Measurements from ENCODE around the gene C3orf38.
"Not testable (repeated sequence)": the region's sequence is repeated elsewhere in the genome, so short reads cannot be mapped to it uniquely, and the experiment has no call there.

Gene C3orf38

DNA sequence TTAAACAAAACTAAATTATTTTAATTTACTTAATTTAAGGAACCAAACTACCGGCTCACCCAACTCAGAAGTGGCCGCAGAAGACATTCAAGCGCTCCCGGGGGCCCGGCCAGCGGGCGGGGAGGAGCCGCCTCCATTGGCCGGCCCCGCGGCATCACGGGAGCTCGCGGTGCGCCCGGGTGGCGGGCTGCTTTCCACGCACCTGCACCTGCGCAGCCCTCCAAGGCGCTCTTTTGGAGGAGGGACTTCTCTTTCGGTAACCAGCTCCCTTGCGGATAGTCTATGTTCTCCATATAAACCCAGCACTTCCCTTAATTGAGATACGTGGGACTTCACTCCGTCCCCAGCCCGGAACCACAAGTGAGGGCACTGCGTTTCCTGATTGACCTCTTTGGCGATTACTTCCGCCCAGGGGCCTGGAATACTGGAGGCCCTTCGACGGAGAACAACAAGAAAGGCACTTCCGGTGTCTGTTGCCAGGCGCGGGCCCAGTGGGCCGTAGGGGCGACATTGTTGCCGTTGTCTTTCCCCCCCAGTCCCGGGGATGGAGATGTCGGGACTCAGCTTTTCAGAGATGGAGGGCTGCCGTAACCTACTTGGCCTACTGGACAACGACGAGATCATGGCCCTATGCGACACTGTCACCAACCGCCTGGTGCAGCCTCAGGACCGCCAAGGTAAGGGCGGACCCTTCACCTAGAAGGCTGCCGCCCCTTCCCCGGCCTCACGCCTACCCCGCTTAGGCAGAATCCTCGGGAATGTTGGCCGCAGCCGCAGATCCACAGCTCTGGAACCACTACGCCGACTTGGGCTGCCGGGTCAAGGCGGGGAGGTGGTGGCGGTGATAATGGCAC, at the start of gene C3orf38:
Gene C3orf38 (plus strand): TSS at position 451 of the 854 bp plus-strand sequence. CDS start 94 bp downstream, at position 545.
- peak; percentile 81 for DNase-seq

DNA sequence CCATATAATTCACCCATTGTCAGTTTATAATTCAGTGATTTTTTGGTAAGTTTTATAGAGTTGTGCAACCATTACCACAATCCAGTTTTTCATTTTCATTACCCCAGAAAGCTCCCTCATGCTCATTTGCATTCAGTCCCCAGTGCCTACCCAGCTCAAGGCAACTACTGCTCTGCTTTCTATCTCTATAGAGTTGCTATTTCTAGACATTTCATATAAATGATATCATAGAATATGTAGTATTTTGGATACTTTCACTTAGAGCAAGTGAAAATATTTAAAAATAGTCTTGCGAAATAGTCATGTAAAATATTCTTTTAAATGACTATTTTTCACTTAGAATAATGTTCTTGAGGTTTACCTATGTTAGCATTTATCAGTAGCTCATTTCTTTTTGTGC, 48.6 kb upstream of the C3orf38 start:
- DNase-seq, result no peak

DNA sequence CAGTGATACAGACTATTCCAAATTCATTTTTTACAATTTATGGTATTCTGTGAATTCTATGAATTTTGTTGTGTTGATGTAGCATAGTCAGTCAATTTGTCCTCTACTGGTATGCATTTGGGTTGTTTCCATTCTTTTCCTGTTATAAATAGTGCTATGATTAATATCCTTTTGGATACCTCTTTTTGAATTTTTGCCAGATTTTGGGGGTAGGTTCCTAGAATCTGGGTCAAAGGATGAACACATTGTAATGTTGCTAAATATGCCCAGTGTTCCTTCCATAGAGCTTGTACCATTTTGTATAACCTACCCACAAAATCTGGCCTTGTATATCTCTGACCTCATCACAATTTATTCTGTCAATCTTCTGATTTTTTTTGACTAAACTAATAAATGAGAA, 44.4 kb upstream of the C3orf38 start:
- no peak for DNase-seq

DNA sequence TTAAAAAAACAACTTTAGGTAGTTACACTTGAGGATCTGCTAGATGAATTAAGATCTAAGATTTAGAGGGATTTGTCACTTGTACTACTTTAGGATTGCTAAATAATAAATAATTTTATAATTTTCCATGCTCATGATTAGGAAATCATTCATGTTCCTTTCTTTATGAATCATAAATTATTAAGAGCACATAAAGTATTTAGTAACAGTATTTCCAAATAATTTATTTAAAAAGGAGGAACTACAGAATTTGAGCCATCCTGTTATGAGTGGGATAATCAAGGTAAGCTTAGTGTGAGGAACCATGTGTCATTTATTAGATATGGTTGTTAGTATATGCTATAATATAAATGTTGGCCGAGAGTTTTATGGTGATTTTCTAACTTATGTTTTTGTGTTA, 37.5 kb upstream of the C3orf38 start:
- no peak for DNase-seq

DNA sequence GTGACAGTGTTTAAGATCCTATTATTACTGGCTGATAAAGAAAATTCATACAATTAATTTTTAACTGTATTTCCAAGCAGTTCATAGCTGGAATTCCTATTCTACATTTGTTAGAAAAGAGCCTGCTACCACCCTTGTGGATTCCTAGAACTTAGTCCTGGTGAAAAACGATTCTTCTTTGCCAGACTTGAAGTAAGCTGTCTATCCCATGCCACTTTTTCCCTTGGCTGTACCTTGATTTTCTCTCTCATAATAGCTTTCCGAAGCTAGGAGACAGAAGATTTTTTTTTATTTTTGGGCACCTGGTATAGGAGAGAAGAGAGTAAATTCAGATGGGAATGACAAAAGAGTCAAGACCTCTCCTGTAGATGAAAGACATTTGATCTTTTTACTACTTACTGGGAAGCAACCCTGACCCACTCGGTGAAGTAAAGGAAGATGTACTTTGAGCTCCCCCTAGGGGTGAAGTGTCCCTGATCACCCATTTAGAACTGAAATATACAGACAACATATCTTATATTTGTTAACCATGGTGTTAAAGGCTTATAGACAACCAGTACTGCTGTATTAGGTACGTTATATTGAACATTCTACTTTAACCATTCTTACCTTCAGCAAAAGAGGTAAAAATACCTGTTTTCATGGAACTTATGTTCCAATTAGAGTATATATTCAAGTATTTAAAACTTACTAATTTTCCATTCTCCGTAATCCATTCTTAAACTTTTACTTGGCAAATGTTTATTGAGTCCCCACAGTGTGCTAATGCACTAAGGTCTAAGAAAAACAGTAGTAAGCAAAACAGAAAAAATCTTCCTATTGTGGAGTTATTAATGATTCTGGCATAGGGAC, 36.2 kb upstream of the C3orf38 start:
- peak; percentile 50 for DNase-seq

DNA sequence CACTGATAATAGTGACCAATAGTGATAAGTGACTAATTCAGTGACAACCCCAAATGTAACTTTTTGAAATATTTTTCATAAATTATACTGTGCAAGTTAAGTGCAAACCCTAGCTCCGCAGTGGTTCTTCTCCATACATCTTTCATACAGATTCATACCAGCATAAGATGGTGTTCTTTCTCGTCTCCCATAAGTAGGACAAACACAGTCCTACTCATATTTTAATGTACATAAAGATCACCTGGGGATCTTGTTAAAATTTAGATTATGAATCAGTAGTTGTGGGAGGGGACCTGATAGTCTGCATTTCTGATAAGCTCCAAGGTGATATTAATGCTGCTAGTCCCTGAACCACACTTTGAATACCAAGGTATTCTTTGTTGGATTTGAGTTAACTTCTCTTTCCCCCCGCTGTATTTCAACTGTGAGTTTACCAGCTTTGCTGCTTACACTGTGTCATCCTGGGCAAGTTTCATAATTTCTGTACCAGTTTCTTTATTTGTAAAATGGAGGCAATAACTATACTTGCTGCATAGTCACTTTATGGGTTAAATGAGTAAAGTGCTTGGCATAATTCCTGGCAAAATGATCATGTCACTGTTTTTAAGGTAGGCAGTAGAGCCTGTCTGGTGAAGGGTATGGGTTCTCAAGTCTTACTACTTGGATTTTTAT, 34.7 kb upstream of the C3orf38 start:
- no peak for DNase-seq

DNA sequence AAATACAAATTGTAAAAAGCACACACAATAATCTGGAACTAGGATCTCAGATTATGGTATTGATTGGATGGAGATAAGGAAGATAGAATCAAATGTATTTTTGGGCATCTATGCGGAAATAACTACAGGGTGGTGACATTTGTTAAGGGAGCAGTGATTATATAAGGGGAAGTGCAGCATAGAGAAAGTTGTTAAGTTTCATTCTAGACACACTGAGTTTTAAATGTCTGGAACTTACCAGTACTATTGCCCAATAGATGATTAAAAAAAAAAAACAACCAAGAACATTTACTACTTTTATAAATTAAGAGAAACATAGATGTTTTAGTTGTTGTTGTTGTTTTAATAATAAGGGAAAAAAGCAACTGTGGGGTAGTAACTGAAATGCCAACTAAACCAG, 32.1 kb upstream of the C3orf38 start:
- no peak for DNase-seq

DNA sequence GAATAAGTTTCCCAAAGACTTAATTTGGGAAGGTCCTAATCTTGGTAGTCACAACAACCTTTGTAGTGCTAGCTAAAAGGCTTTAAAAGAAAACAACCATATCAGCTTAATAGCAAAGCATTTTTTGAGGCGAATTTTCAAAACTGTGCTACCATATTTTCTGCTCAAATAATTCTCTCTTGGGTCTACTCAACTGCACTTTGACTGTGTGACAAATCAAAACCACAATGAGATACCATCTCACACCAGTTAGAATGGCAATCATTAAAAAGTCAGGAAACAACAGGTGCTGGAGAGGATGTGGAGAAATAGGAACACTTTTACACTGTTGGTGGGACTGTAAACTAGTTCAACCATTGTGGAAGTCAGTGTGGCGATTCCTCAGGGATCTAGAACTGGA, 31.2 kb upstream of the C3orf38 start:
- not testable (repeated sequence) for DNase-seq

DNA sequence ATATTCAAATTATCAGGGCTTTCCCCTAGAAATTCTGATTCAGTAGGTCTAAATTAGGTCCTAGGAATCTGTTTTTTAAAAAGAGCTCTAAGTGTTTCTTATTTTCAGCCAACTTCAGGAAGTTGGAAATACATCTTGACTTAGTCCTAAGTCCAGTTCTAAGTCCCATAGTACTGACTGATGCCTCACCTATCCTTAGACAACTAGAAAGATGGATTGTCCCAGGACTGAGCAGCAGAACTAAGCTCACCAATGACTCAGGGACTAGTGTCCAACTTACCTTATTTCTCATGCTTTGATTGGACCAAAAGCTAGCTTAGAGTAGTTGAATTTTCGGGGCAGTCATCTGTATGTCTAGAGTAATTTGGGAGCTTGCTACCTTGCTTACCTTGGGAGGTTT, 26.2 kb upstream of the C3orf38 start:
- no peak for DNase-seq

DNA sequence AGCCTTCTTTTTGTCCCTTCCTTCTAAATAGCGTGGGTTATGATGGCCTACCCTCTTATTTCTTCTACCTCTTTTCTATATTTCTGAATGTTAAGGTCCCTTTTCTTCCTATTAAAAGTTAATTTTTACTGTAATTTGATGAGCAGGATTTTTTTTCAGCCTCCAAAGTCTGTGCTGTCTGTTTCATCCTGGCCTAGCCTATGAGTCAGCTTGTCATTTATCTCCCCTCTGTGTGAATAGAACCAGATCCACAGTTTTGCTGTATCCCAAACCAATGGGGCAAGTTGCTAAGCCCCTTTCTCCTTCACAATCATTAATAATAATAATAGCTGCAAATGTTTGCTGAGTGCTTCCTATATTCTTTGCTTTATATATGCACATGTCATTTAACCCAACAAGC, 18.1 kb upstream of the C3orf38 start:
- no peak for DNase-seq

DNA sequence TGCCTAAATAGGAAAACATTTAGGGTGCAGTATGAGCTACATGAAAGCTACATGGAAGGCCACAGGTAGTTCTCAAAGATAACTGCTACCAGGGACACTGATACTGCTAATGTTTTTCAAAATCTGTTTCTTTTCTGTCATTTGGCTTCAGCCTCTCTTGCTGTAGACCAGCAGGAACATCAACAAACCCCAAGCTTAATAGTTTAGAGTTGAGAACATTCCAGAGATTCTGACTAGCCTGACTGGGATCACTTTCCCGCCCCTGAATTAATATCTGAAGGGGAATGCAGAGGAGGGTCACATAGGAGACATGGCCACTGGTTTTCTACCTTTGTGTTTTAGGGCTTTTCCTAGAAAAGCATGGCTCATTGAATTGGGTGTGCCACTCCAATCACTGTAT, 16.9 kb upstream of the C3orf38 start:
- no peak for DNase-seq

DNA sequence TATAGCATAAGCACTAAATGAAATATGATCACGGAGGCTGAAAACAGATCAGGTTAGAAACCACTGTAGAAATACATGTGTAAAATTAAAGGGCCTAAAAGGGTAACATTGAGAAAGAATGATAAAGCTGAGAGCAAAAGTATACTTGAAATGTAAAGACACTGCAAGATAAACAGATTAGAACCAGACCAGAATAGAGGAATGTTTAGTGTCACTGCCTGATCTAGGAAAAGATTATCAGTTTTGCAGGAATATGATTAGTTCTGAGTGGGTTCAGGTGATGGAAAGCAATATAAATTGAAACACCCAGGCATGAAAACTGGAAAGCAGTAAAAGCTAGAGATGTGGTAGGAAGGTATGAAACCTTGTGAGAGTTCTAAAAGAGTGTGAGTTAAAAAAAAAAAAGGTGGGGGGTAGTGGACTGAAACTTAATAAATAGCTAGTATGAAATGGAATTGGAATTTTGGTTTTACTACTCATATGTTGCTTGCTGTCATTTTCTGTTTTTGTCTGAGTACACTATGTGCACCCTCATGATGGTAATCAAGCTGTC, 16.0 kb upstream of the C3orf38 start:
- DNase-seq, result no peak

DNA sequence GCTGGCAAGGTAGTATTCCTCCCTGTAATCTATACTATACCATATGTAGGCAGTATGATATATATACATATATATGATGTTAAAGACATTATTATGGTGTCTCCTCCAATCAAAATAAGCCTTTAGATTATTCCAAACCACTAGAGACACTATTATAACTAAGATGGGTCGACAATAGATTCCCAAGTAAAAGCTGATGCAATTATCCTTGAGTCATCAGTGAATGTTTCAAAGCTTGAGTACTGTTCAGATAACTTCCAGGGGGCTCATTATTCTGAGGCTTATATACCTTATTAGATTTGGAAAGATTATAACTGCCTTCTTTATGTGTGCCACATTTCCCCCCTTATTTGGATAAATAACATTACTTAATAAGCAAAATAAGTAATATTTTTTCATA, 11.9 kb upstream of the C3orf38 start:
- no peak for DNase-seq

DNA sequence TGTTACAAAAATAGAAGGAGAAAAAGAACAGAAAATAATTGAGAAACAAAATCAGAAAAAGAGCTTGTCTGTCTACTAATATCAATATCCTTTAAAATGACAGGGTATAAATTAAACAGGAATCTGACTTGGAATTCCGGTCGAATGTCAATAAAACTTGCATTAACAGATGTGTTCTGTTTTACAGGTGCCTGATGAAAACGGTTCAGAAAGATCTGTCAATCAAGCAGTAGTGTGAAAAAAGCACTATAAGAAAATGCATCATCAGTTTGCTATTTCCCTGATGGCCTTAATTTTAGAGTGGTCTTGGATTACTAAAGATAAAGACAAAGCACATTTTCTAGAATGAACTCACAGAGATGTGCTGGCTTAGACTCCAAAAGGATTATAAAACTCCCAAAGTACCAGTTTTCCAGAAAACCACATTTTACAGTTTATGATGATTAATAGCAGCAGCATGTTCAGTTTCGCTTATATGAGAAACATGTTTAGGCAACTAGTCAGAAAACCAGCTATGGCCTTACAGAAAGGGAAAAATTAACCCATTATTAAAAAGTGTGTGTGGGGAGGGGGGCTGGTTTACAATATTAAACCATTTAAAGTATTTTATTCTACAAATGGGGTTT, 8.2 kb upstream of the C3orf38 start:
- no peak for DNase-seq

DNA sequence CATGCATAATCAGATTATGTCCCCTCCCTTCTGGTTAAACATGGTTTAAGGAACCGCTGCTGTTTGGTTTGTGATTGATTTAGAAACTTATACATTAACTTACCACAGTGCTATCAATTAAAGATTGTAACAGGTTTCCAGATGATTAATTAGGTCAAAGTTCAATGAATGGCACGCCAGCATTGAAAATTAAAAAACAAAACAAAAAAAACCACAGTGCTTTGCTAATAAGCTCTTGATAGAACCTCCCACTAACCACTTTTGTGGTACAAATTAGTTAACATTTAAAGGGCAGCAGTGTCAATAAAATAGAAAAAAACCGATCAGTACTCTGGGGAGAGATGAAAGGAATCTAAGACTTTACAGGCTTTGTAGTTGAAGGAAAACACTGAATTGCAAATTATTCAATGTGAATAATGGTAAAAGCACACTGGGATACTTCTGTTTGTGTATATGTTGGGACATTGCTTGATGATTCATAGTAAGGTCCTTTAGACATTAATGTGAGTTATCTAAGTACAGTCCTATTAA, 7.6 kb upstream of the C3orf38 start:
- no peak for DNase-seq

DNA sequence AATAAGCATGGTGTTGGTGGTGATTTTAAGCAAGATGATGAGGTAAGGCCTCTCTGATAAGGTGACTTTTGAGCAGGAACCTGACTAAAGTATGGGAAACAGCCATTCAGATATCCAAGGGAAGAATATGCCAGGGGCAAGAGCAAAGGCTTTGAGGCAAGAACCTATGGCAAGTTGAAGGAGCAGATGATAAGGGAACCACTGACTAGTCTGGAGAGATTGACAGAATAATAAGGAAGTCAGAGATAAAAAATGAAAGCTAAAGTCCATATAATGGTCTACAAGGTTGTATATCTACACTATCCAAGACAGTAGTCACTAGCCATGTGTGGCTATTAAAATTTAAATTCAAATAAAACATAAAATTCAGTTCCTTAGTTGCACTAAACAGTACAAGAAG, 2.5 kb upstream of the C3orf38 start:
- DNase-seq, result no peak

DNA sequence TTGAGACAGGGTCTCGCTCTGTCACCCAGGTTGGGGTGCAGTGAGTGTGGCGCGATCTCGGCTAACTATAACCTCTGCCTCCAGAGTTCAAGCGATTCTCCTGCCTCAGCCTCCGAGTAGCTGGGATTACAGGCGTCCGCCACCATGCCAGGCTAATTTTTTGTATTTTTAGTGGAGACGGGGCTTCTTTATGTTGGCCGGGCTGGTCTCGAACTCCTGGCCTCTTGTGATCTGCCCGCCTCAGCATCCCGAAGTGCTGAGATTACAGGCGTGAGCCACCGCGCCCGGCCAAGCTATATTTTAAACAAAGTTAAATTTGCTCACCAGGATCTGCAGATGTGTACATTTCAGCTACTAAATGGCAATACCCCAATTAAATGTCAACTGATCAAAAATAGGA, 1.1 kb upstream of the C3orf38 start:
- no peak for DNase-seq

DNA sequence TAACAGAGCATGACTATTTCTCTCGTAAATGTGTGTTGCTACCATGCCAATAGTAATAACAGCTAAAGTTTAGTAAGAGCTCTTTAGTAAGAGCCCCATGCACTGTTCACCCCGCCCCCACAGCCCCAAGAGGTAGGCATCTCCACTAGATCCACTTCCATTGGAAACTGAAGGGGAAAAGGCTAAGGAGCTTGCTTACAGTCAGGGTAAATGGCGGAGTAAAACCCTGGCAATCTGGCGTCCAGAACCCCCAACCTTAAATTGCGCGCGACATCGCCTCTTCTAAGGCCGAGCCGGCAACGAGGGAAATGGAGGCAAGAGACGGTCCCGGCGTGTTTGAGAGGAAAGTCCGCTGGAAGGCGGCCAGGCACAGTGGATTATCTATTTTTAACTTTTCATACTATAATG, 654 bp upstream of the C3orf38 start:
- no peak for DNase-seq

DNA sequence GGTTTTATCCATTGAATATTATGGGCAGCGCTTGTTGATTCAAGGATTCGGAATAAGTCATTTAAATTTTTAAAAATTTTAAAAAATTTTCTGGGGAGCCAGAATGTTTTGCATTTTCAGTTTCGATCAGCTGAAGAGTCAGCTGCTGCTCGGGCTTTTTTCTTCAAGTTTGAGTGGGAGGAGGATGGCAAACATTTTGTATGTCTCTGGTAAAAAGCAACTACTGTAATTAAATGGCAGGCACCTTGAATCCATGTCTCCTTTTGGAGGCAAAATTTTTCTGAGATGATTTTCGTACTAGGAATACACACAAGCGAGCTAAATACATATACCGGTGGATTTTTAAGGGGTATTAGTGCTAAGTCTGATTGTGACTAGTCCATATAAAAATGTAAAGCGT, 612 bp downstream of the C3orf38 start:
- no peak for DNase-seq

DNA sequence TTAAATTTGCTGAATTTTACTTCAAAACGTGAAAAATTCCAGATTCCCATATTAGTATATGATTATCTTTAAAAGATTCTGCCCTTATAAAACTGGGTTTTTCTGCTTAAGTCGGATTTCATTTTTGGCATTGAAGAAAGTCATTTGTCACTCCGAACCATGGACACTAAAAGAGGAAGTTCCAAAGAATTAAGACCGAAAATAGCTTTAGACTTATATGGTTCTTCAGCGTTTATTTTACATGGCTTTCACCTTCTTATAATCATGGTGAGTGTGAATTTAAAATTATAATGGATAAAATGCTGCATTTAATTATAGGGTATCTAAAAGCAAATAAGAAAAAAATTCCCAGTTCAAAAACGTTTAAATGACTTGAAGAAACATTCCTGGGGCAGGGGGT, 1.0 kb downstream of the C3orf38 start:
- no peak for DNase-seq

DNA sequence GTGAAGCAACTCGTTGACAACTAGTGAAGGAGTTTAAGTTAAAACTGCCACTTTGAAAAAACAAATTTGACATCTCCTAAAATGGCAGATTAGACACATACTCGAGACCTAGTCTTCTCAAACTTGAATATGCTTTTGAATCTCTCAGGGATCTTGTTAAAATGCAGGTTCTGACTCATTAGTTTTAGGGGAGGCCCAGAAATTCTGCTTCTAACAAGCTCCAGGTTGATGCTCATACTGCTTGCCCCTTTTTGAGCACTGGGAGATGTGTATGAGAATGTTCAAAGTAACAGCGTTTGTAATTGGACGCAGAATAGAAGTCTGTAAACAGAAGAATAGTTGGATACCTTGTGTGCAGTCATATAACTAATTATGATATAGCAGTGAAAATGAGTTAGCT, 1.6 kb downstream of the C3orf38 start:
- no peak for DNase-seq

DNA sequence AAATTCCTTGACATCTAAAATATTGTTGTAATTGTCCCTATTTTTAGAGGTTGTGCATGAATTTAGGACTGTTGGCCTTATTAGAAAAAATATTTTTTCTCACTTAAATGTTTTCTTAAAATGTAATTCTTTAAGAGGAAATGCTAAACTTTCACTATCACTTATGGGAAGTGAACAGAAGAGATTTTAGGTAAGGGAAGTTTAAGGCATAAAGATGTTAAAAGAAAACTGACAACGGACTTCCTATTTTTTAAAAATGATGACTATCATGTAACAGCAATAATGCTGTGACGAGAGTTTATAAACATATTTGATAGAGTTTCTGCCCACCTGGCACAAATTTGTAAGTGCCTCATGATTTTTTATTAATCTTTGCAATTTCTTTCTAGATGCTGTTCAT, 3.1 kb downstream of the C3orf38 start:
- DNase-seq, result no peak

All from GDM1 (cell line).